GM10847 (cell line): ENCODE results near the gene APPL2.

Experiments used
- POLR2A ChIP-seq: IDR thresholded peaks from 2 replicates; pipeline ENCODE4 v1.6.1; 2011; ENCODE audit not compliant: insufficient read length; ENCODE audit errors: extremely low read depth

The APPL2 gene

GRCh38 chr12:105189293-105189692, 46.7 kb downstream of the APPL2 start:
- TF ChIP-seq POLR2A, result no peak

GRCh38 chr12:105177208-105177607, 58.8 kb downstream of the APPL2 start:
- TF ChIP-seq POLR2A, result no peak

DNA sequence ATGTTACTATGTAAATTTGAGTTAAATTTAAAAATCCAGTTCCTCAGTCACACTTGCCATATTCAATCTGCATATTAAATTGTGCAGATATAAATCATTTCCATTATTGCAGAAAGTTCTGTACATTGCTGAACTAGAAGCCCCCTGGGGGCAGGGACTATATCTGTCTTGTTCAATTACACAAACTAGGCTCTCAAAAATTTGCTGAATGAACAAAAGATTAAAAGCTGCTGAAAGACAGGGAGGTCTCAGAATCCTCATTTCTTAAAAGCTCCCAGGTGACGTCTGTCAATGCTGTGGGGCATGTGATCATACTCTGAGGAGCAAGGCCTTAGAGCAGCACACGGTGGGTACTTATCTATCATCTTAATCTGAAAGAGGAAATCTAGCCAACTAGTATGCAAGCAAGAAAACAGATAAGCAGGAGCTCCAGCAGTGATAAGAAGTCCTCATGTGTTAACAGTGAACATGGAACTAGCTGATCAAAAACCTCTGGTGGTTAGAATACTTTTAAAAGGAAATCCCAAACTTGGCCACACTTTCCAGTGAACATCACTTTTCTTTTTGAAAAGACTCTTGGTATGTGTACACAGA, 60.5 kb downstream of the APPL2 start:
- TF ChIP-seq POLR2A, result no peak

DNA sequence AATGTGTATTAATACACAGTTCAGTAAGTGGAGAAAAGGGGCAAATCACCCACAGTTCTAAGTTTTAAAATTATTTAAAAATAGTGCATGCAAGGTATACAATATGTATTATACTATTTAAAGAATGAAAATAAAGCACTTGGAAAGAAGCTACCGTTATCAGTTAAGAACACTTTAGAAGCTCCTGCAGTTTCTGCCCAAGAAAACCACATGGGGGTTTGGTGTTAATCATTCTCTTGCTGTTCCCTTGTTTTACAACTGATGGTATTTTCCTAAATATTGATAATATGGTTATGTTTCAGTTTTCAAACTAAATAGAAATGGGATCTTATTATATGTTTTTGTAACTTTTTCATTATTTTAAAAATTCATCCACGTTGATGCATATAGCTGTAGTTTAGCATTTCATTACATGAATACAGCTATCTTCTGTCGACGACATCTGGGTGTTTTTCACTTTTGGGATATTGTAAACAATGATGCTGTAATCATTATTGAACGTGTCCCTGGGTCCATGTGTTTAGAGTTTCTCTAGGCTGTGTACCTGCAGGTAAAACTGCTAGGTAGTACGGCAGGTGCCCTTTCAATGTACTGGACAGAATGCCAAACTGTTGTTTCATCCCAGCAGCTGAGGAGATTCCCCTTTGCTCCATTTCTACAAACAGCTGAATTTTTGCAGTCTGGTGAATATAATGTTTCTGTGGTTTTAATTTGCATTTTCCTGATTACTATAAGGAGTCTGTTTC, 64.1 kb downstream of the APPL2 start:
- TF ChIP-seq POLR2A, result no peak

- no peak for TF ChIP-seq POLR2A
Observed at GRCh38 chr12:105170139-105170538, 65.8 kb downstream of the APPL2 start.

- no peak for TF ChIP-seq POLR2A
Observed at GRCh38 chr12:105168006-105168405, 68.0 kb downstream of the APPL2 start.

DNA sequence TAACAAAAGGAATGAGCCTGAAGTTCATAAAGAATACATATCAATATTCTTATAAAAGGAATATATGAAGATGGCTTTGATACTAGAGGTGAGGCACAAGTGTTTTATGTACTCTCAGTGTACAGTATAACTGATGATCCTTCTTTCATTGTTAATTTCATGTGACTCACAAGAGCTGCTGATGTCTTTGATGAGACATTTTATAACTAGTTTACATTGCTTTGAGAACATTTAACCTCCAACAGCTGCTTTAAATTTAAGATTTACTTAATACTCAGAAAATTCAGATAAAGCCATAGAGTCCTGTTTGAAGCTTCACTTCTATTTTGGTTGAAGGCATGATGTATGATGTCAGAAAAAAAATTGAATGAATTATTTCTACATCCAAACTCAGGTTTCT, 68.6 kb downstream of the APPL2 start:
- no peak for TF ChIP-seq POLR2A

DNA sequence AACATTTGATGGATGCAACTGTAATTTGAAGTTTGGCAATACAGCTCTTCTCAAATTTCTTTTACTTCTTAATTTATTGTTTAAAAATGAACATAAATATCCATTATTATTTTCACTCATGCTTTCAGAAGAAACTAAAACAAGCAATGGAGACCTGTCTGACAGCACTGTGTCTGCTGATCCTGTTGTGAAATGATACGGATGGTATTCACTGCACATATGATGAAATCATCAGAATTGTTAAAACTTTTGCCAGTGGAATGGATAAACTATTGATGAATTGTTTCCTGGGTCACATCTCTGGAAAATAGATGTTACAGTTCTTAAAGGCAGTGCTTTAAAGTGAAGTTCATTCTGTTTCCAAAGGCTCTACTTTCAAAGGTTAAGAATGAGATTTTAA, 69.2 kb downstream of the APPL2 start:
- no peak for TF ChIP-seq POLR2A

GRCh38 chr12:105164068-105164467, 71.9 kb downstream of the APPL2 start:
- no peak for TF ChIP-seq POLR2A

- TF ChIP-seq POLR2A, result no peak
Observed at GRCh38 chr12:105162174-105162573, 73.8 kb downstream of the APPL2 start.

DNA sequence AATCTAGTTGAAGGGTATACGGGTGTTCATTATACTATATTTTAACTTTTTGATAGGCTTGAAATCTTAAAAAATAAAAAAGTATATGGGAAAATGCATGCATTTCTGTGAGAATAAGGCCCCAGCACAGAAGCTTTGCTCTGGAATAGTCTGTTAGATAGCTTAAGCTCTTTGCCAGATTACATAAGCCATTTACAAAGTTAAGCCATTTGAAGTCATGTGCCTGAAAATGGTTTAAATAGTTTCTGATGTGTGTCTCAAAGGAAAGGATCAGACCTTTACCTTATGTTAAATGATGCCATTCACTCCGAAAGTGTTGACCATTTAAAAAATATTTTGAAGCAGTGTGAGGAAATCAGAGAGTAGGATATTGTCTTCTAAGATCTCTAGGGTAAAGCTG, 77.1 kb downstream of the APPL2 start:
- no peak for TF ChIP-seq POLR2A

DNA sequence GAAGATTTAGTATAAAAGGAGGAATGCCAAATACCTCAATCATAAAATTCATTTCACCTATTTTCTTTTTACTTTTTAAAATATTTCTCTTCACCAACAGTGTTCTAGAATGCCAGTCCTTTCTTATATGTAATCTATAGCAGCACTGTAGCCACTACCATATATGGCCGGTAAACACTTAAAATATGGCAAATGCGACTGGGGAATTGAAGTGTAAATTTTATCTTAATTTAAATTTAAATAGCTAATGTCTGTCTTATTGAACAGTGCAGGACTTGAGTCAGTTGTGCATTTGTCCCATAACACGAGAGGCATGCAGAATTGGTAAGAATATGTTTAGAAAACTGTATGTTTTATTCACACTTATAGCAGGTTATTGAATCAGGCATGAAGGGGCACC, 78.4 kb downstream of the APPL2 start:
- TF ChIP-seq POLR2A, result no peak

- no peak for TF ChIP-seq POLR2A
Observed at GRCh38 chr12:105156260-105156659, 79.7 kb downstream of the APPL2 start.

- no peak for TF ChIP-seq POLR2A
Observed at GRCh38 chr12:105142259-105142658, 93.7 kb downstream of the APPL2 start.

- no peak for TF ChIP-seq POLR2A
Observed at GRCh38 chr12:105141320-105141922, 94.6 kb downstream of the APPL2 start.

DNA sequence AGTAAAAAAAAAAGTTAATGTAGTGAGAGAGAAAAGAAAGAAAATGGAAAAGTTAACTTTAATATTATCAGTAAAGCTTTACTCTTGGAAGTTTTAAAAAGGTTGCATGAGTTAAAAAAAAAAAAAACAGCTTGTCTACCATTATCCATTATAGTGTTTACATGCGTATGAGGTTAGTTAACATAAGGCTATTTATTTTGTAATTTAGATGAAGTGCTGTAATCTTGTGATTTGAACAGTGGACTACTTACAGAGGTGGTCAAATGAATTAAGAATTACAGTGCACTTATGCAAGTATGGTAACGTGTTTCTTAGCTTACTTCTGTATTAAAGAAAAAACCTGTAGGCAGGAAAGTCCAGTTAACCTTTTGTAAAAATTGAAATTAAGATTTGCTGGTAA, 97.7 kb downstream of the APPL2 start:
- no peak for TF ChIP-seq POLR2A
